ENCODE data around the gene ANKRD37. TPM values are rescaled to one million over a fixed set of nuclear protein-coding genes. Genes with fewer than 3 reads are reported as not detected.

The ANKRD37 gene
- total RNA-seq, 4 donors from 2014 or later: 8.3 to 13.3 (median 11.7) TPM

GRCh38 chr4:185394568-185395237, 1.9 kb upstream of the ANKRD37 start:
- WGBS: 73% methylated on average over 12 of the region's 12 CpGs
- intact Hi-C loops (cut with DNase I): loop anchor here (5.0 to 10.0 kb wide), 2 partner anchors 192 to 200 kb away; partner anchors contain the start of gene CFAP97
- DNase-seq (ENCODE audit: extremely low spot score): no peak

GRCh38 chr4:185395238-185395955, 1.2 kb upstream of the ANKRD37 start, which contains the start of gene LRP2BP:
Gene LRP2BP, minus strand, starts transcription at chr4:185395924. Its CDS starts 17,738 bp downstream, at chr4:185378186.
- intact Hi-C loops (cut with DNase I): loop anchor here (5.0 to 10.0 kb wide), 2 partner anchors 193 to 199 kb away; partner anchors contain the start of gene CFAP97
- Histone ChIP-seq H3K27me3 (no peaks in the 10 kb centered on the region), H3K27ac (replicated peaks in 1 of 4) (peak within 1 kb of the TSS; percentile 99 to 100 (median 100)), H3K4me3 (peak within 1 kb of the TSS; percentile 69 to 90 (median 81)), H3K4me1 (peaks cover 18 to 49% (median 38%) of the 10 kb centered on the region in 4 donors), H3K9me3 (no peaks in the 10 kb centered on the region), H3K36me3 (peaks cover 0 to 8% (median 2%) of the 10 kb centered on the region in 4 donors)
- TF ChIP-seq EP300 (IDR thresholded peaks at IDR 0.05): no peak
- 21% methylated on average over 12 of the region's 12 CpGs for WGBS
- DNase-seq (ENCODE audit: extremely low spot score): no peak

More at GRCh38 chr4:185394568-185395237, 1.9 kb upstream of the ANKRD37 start:
- Histone ChIP-seq H3K36me3 (peaks cover 0 to 1% (median 0%) of the 10 kb centered on the region in 4 donors), H3K27me3 (no peaks in the 10 kb centered on the region), H3K4me3 (peak overlapping the region; percentile 69 to 90 (median 81)), H3K27ac (replicated peaks in 1 of 4) (peak overlapping the region; percentile 99 to 100 (median 100)), H3K4me1 (peaks cover 18 to 42% (median 36%) of the 10 kb centered on the region in 4 donors), H3K9me3 (no peaks in the 10 kb centered on the region)
- TF ChIP-seq EP300 (IDR thresholded peaks at IDR 0.05) (no peak), CTCF (IDR thresholded peaks at IDR 0.05) (no peak), POLR2A (IDR thresholded peaks at IDR 0.05; ENCODE audit: low read depth) (no peak), POLR2AphosphoS5 (IDR thresholded peaks at IDR 0.05) (no peak)

- Histone ChIP-seq H3K27ac (replicated peaks in 1 of 4) (peak overlapping the region; percentile 99 to 100 (median 100)), H3K4me1 (peaks cover 18 to 50% (median 38%) of the 10 kb centered on the region in 4 donors), H3K4me3 (peak overlapping the region; percentile 69 to 90 (median 81)), H3K36me3 (peaks cover 0 to 16% (median 5%) of the 10 kb centered on the region in 4 donors), H3K27me3 (no peaks in the 10 kb centered on the region), H3K9me3 (no peaks in the 10 kb centered on the region)
- intact Hi-C loops (cut with DNase I): loop anchor here (5.0 to 10.0 kb wide), 2 partner anchors 194 to 199 kb away; partner anchors contain the start of gene CFAP97
- peak; percentile 99 for DNase-seq (ENCODE audit: extremely low spot score)
- no peak for TF ChIP-seq CTCF (IDR thresholded peaks at IDR 0.05)
- peak; percentile 92 to 95 for TF ChIP-seq POLR2AphosphoS5 (IDR thresholded peaks at IDR 0.05)
- TF ChIP-seq POLR2A (IDR thresholded peaks at IDR 0.05; ENCODE audit: low read depth): peak; percentile 67
- no peak for TF ChIP-seq EP300 (IDR thresholded peaks at IDR 0.05)
- 0% methylated on average over 14 of the region's 98 CpGs for WGBS
Observed at GRCh38 chr4:185395956-185396723, 501 bp upstream of the ANKRD37 start.

GRCh38 chr4:185398618-185399017, 2.0 kb downstream of the ANKRD37 start:
- no peaks in the 10 kb centered on the region for H3K9me3 ChIP-seq
- H3K36me3 ChIP-seq: peaks cover 12 to 40% (median 26%) of the 10 kb centered on the region in 4 donors
- H3K4me3 ChIP-seq: peak overlapping the region in 1 of 4 donors; percentile 1
- WGBS: 15% methylated on average over 2 of the region's 2 CpGs
- H3K27ac ChIP-seq (replicated peaks in 1 of 4): peak overlapping the region; percentile 52 to 100 (median 99)
- H3K27me3 ChIP-seq: no peaks in the 10 kb centered on the region
- peaks cover 18 to 50% (median 38%) of the 10 kb centered on the region in 4 donors for H3K4me1 ChIP-seq
- TF ChIP-seq POLR2AphosphoS5 (IDR thresholded peaks at IDR 0.05): no peak
- intact Hi-C loops (cut with DNase I): loop anchor here (5.0 to 10.0 kb wide), 2 partner anchors 196 kb away; partner anchors contain the start of gene CFAP97
- DNase-seq (ENCODE audit: extremely low spot score): no peak

GRCh38 chr4:185399466-185399865, 2.8 kb downstream of the ANKRD37 start:
- peaks cover 18 to 45% (median 38%) of the 10 kb centered on the region in 4 donors for H3K4me1 ChIP-seq
- no peaks in the 10 kb centered on the region for H3K9me3 ChIP-seq
- no peak for TF ChIP-seq POLR2AphosphoS5 (IDR thresholded peaks at IDR 0.05)
- no peak for TF ChIP-seq CTCF (IDR thresholded peaks at IDR 0.05)
- no peak for TF ChIP-seq EP300 (IDR thresholded peaks at IDR 0.05)
- TF ChIP-seq POLR2A (IDR thresholded peaks at IDR 0.05; ENCODE audit: low read depth): no peak
- peak overlapping the region; percentile 52 to 100 (median 99) for H3K27ac ChIP-seq (replicated peaks in 1 of 4)
- intact Hi-C loops (cut with DNase I): loop anchor here (5.0 to 10.0 kb wide), 2 partner anchors 195 to 197 kb away; partner anchors contain the start of gene CFAP97
- DNase-seq (ENCODE audit: extremely low spot score): no peak
- no peaks in the 10 kb centered on the region for H3K27me3 ChIP-seq
- H3K36me3 ChIP-seq: peaks cover 12 to 44% (median 32%) of the 10 kb centered on the region in 4 donors
- WGBS: 62% methylated on average over 8 of the region's 8 CpGs
- peak overlapping the region in 1 of 4 donors; percentile 1 for H3K4me3 ChIP-seq

Data from esophagus muscularis mucosa (tissue), 4 donors.